ENCODE measurements around the gene GPN3. TPM values are rescaled to one million over a fixed set of nuclear protein-coding genes. Genes with fewer than 3 reads are reported as not detected.
"Not testable (repeated sequence)": the region's sequence is repeated elsewhere in the genome, so short reads cannot be mapped to it uniquely, and the experiment has no call there.

The GPN3 gene
- total and polyA plus RNA-seq, 2 experiments from 2014 or later, result 18.6 to 57.8 TPM

DNA sequence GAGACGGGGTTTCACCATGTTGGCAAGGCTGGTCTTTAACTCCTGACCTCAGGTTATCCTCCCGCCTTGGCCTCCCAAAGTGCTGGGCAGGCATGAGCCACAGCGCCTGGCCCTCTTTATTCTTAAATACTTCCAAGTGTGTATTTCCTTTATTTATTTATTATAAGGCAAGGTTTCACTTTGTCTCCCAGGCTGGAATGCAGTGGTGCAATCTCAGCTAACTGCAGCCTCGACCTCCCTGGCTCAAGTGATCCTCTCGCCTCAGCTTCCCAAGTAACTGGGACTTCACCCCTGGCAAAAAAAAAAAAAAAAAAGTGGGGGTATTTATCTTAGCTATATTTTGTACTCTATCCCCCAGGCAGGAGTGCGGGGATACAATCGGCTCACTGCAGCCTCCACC lies 7.4 kb upstream of the GPN3 start:
- Histone ChIP-seq H3K9me3 (ENCODE audit: low read depth) (no peaks in the 10 kb centered on the region), H3K4me1 (ENCODE audit: low read depth) (no peaks in the 10 kb centered on the region), H3K27me3 (no peaks in the 10 kb centered on the region), H3K27ac (no peak overlapping the region), H3K36me3 (peaks cover 10% of the 10 kb centered on the region), H3K4me3 (no peak overlapping the region)
- TF ChIP-seq, protein P1, sequence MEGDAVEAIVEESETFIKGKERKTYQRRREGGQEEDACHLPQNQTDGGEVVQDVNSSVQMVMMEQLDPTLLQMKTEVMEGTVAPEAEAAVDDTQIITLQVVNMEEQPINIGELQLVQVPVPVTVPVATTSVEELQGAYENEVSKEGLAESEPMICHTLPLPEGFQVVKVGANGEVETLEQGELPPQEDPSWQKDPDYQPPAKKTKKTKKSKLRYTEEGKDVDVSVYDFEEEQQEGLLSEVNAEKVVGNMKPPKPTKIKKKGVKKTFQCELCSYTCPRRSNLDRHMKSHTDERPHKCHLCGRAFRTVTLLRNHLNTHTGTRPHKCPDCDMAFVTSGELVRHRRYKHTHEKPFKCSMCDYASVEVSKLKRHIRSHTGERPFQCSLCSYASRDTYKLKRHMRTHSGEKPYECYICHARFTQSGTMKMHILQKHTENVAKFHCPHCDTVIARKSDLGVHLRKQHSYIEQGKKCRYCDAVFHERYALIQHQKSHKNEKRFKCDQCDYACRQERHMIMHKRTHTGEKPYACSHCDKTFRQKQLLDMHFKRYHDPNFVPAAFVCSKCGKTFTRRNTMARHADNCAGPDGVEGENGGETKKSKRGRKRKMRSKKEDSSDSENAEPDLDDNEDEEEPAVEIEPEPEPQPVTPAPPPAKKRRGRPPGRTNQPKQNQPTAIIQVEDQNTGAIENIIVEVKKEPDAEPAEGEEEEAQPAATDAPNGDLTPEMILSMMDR (IDR thresholded peaks at IDR 0.05; ENCODE audit: low read depth, low read length), result no peak
- no peak for DNase-seq (ENCODE audit: low read depth in 1 of 2, low spot score in 1 of 2)

DNA sequence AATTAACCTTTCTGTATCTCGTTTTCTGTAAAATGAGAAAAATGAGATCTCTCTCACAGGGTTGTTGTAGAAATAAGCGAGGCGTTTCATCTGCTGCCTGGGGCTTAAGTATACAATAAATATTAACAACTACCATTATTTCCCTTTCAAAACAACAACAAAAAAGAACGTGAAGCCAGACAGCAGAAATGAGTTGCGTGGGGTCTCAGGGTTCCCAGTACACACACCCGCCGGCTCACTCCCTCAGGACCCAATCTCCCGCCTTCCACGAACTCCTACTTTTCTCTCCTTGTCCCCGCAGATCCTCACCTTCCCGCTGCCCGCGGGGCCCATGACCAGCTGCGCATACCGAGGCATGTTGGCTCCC lies 227 bp downstream of the GPN3 start:
- Histone ChIP-seq H3K9me3 (ENCODE audit: low read depth) (no peaks in the 10 kb centered on the region), H3K36me3 (peaks cover 6% of the 10 kb centered on the region), H3K4me3 (peak overlapping the region; percentile 83), H3K4me1 (ENCODE audit: low read depth) (peaks cover 6% of the 10 kb centered on the region), H3K27me3 (no peaks in the 10 kb centered on the region), H3K27ac (peak overlapping the region; percentile 88)
- no peak for DNase-seq (ENCODE audit: low read depth in 1 of 2, low spot score in 1 of 2)
- TF ChIP-seq, protein P1 (IDR thresholded peaks at IDR 0.05; ENCODE audit: low read depth, low read length), result no peak

DNA sequence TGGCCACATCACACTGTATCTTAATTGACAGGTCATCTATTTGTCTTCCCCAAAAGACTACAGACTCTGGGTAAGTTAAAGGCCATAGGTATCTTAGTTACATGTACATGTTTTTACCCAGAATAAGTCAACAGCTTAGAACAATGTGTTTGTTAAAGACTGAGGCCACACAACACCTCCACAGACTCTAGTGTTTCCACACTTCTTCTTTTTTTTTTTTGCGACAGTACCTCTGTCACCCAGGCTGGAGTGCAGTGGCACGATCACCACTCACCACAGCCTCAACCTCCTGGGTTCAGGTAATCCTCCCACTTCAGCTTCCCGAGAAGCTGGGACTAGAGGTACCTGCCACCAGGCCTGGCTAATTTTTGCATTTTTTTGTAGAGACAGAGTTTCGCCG lies 1.3 kb downstream of the GPN3 start:
- TF ChIP-seq, protein P1 (IDR thresholded peaks at IDR 0.05; ENCODE audit: low read depth, low read length), result no peak
- no peaks in the 10 kb centered on the region for H3K9me3 ChIP-seq (ENCODE audit: low read depth)
- no peaks in the 10 kb centered on the region for H3K27me3 ChIP-seq
- no peak for DNase-seq (ENCODE audit: low read depth in 1 of 2, low spot score in 1 of 2)
- H3K27ac ChIP-seq, result no peak overlapping the region
- peaks cover 6% of the 10 kb centered on the region for H3K36me3 ChIP-seq
- H3K4me3 ChIP-seq, result peak overlapping the region; percentile 83
- peaks cover 6% of the 10 kb centered on the region for H3K4me1 ChIP-seq (ENCODE audit: low read depth)

DNA sequence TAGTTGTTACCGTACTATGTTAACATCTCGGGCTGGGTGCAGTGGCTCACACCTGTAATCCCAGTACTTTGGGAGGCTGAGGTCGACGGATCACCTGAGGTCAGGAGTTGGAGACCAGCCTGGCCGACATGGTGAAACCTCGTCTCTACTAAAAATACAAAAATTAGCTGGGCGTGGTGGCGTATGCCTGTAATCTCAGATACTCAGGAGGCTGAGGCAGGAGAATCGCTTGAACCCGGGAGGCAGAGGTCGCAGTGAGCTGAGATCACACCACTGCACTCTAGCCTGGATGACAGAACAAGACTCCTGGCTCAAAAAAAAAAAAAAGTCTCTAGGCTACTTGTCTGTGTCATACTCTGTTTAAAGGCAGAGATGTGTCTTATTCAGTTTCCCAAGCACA lies 2.3 kb downstream of the GPN3 start:
- H3K9me3 ChIP-seq (ENCODE audit: low read depth); H3K27ac ChIP-seq; H3K36me3 ChIP-seq; DNase-seq (ENCODE audit: low read depth in 1 of 2, low spot score in 1 of 2); H3K4me1 ChIP-seq (ENCODE audit: low read depth); H3K27me3 ChIP-seq; H3K4me3 ChIP-seq: not testable (repeated sequence)

DNA sequence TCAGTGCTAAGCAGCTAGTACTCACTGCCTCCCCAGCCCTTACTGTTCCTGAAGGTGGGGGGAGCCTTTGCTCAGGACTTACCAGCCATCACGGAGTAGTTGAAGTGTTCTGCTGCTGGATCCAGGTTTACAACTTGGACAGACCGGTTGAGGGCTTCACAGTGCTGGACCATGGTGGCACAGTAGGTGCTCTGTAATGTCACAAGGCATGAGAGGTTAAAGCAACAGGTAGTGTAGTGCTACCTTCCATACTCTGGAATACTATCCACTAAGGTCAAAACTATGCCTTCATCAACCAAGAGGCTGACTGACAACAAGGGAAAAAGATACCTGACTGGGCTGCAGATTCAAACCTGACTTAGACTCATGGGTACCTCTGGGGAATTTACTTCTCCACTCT lies 3.0 kb downstream of the GPN3 start:
- DNase-seq (ENCODE audit: low read depth in 1 of 2, low spot score in 1 of 2), result no peak
- Histone ChIP-seq H3K9me3 (ENCODE audit: low read depth) (no peaks in the 10 kb centered on the region), H3K27ac (no peak overlapping the region), H3K4me1 (ENCODE audit: low read depth) (peaks cover 6% of the 10 kb centered on the region), H3K36me3 (peaks cover 6% of the 10 kb centered on the region), H3K27me3 (no peaks in the 10 kb centered on the region), H3K4me3 (no peak overlapping the region)
- TF ChIP-seq, protein P1 (IDR thresholded peaks at IDR 0.05; ENCODE audit: low read depth, low read length), result no peak

DNA sequence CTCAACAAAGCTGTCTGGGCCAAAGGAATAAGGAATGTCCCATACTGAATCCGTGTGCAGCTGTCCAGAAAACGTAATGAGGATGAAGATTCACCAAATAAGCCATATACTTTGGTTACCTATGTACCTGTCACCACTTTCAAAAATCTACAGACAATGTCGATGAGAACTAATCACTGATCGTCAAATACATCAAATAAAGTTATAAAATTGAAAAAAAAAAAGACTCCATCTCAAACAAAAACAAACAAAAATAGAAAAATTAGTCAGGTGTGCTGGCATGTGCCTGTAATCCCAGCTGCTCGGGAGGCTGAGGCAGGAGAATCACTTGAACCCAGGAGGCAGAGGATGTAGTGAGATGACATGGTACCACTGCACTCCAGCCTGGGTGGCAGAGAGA lies 6.9 kb downstream of the GPN3 start:
- DNase-seq (ENCODE audit: low read depth in 1 of 2, low spot score in 1 of 2), result not testable (repeated sequence)

DNA sequence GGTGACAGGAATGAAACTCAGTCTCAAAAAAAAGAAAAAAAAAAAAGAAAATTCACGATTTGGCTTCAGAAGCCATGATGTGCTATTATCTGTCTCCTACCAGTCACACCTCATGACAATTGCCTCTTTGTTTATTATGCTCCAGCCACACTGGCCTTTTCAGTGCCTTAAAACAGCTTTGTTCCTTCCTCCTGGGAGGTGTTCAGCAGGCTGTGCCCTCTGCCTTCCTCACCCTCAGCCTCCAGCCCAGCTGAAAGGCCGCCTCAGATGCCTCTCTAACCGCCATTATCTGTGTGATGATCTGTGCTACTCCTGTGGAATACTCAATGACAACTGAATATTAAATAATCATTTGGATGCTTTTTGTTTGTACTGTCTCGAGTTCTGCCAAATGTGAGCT lies 9.3 kb downstream of the GPN3 start:
- Histone ChIP-seq H3K36me3 (peaks cover 22% of the 10 kb centered on the region), H3K27ac (no peak overlapping the region), H3K27me3 (no peaks in the 10 kb centered on the region), H3K4me1 (ENCODE audit: low read depth) (no peaks in the 10 kb centered on the region), H3K9me3 (ENCODE audit: low read depth) (no peaks in the 10 kb centered on the region), H3K4me3 (no peak overlapping the region)
- TF ChIP-seq, protein P1 (IDR thresholded peaks at IDR 0.05; ENCODE audit: low read depth, low read length), result no peak
- no peak for DNase-seq (ENCODE audit: low read depth in 1 of 2, low spot score in 1 of 2)

More for the DNA sequence above, 6.9 kb downstream of the GPN3 start:
- not testable (repeated sequence) for H3K4me3 ChIP-seq; H3K4me1 ChIP-seq (ENCODE audit: low read depth); H3K9me3 ChIP-seq (ENCODE audit: low read depth); H3K27ac ChIP-seq; H3K27me3 ChIP-seq
- peaks cover 15% of the 10 kb centered on the region for H3K36me3 ChIP-seq
